ENCODE results near the gene ZNHIT2. TPM values are rescaled to one million over a fixed set of nuclear protein-coding genes. Genes with fewer than 3 reads are reported as not detected.
A peak's percentile ranks its signal among the peaks of the same experiment; 100 is the strongest.

The ZNHIT2 gene
- total RNA-seq, 1 experiment from 2014 or later: 13.2 TPM

- Mint-ChIP-seq H3K4me3 (ENCODE audit: low read depth, unreplicated experiment) (peak within 1 kb of the TSS; percentile 99), H3K36me3 (ENCODE audit: insufficient read depth, unreplicated experiment) (peaks cover 63% of the 10 kb centered on the region), H3K27me3 (ENCODE audit: unreplicated experiment) (no peaks in the 10 kb centered on the region), H3K27ac (ENCODE audit: unreplicated experiment) (peak within 1 kb of the TSS; percentile 100), H3K9me3 (ENCODE audit: low read depth, unreplicated experiment) (no peaks in the 10 kb centered on the region), H3K4me1 (ENCODE audit: low read depth, unreplicated experiment) (peaks cover 28% of the 10 kb centered on the region)
- peak; percentile 91 for DNase-seq
- CTCF ChIA-PET: interaction anchor here (0.5 to 3.4 kb wide), 5 partner anchors 13 to 358 kb away, joined by 3 to 27 read pairs (median 4); partner anchors contain the start of genes CAPN1, FAU and MRPL49
- intact Hi-C loops (cut with micrococcal nuclease; ENCODE audit: unreplicated experiment): loop anchor here (2.0 kb wide), 1 partner anchor 16 kb away; no protein-coding TSS in a partner anchor
- BruUV-seq (replicated peaks): no TSS peak
- no peak for TF ChIP-seq CTCF (IDR thresholded peaks at IDR 0.05; ENCODE audit: unreplicated experiment)
These were observed 16.9 kb upstream of the ZNHIT2 start, which contains the start of gene SYVN1 for GRCh38 chr11:65134240-65134951. Gene SYVN1, minus strand, starts transcription at chr11:65134519. Its CDS starts 918 bp downstream, at chr11:65133601.

- H3K4me3 Mint-ChIP-seq (ENCODE audit: low read depth, unreplicated experiment): peak overlapping the region; percentile 99
- no peaks in the 10 kb centered on the region for H3K9me3 Mint-ChIP-seq (ENCODE audit: low read depth, unreplicated experiment)
- TF ChIP-seq CTCF (IDR thresholded peaks at IDR 0.05; ENCODE audit: unreplicated experiment): no peak
- peak overlapping the region; percentile 100 for H3K27ac Mint-ChIP-seq (ENCODE audit: unreplicated experiment)
- peaks cover 28% of the 10 kb centered on the region for H3K4me1 Mint-ChIP-seq (ENCODE audit: low read depth, unreplicated experiment)
- H3K27me3 Mint-ChIP-seq (ENCODE audit: unreplicated experiment): no peaks in the 10 kb centered on the region
- TSS peak; percentile 56 for BruUV-seq (replicated peaks)
- DNase-seq: no peak
- H3K36me3 Mint-ChIP-seq (ENCODE audit: insufficient read depth, unreplicated experiment): peaks cover 67% of the 10 kb centered on the region
- intact Hi-C loops (cut with micrococcal nuclease; ENCODE audit: unreplicated experiment): loop anchor here (2.0 kb wide), 1 partner anchor 17 kb away; no protein-coding TSS in a partner anchor
- CTCF ChIA-PET: interaction anchor here (2.4 to 3.4 kb wide), 2 partner anchors 12 to 48 kb away, joined by 14 to 27 read pairs; partner anchors contain the start of genes CAPN1, FAU and MRPL49
These were observed 16.2 kb upstream of the ZNHIT2 start for GRCh38 chr11:65133724-65134123.

GRCh38 chr11:65132988-65133700, 15.6 kb upstream of the ZNHIT2 start:
- no TSS peak for BruUV-seq (replicated peaks)
- intact Hi-C loops (cut with micrococcal nuclease; ENCODE audit: unreplicated experiment): no loop called here
- Mint-ChIP-seq H3K4me3 (ENCODE audit: low read depth, unreplicated experiment) (peak overlapping the region; percentile 99), H3K27me3 (ENCODE audit: unreplicated experiment) (no peaks in the 10 kb centered on the region), H3K4me1 (ENCODE audit: low read depth, unreplicated experiment) (peaks cover 28% of the 10 kb centered on the region), H3K36me3 (ENCODE audit: insufficient read depth, unreplicated experiment) (peaks cover 73% of the 10 kb centered on the region), H3K27ac (ENCODE audit: unreplicated experiment) (peak overlapping the region; percentile 100), H3K9me3 (ENCODE audit: low read depth, unreplicated experiment) (no peaks in the 10 kb centered on the region)
- peak; percentile 85 for DNase-seq
- TF ChIP-seq CTCF (IDR thresholded peaks at IDR 0.05; ENCODE audit: unreplicated experiment): no peak
- CTCF ChIA-PET: interaction anchor here (3.4 kb wide), 1 partner anchor 49 kb away, joined by 27 read pairs; the partner anchor contains the start of gene CAPN1

GRCh38 chr11:65132238-65132987, 14.9 kb upstream of the ZNHIT2 start:
- Mint-ChIP-seq H3K9me3 (ENCODE audit: low read depth, unreplicated experiment) (no peaks in the 10 kb centered on the region), H3K27ac (ENCODE audit: unreplicated experiment) (no peak overlapping the region), H3K4me3 (ENCODE audit: low read depth, unreplicated experiment) (peak overlapping the region; percentile 99), H3K27me3 (ENCODE audit: unreplicated experiment) (no peaks in the 10 kb centered on the region), H3K4me1 (ENCODE audit: low read depth, unreplicated experiment) (peaks cover 28% of the 10 kb centered on the region), H3K36me3 (ENCODE audit: insufficient read depth, unreplicated experiment) (peaks cover 80% of the 10 kb centered on the region)
- no TSS peak for BruUV-seq (replicated peaks)
- DNase-seq: no peak
- TF ChIP-seq CTCF (IDR thresholded peaks at IDR 0.05; ENCODE audit: unreplicated experiment): no peak
- intact Hi-C loops (cut with micrococcal nuclease; ENCODE audit: unreplicated experiment): no loop called here
- CTCF ChIA-PET: interaction anchor here (3.4 kb wide), 1 partner anchor 49 kb away, joined by 27 read pairs; the partner anchor contains the start of gene CAPN1

All from Calu3 (cell line).